GM23338 (cell line): ENCODE measurements around the gene GCAT. TPM values are rescaled to one million over a fixed set of nuclear protein-coding genes. Genes with fewer than 3 reads are reported as not detected.

Source experiments
- ATAC-seq: fragments of 200-7000 bp; cut with Tn5 transposase; 3 replicates; pipeline ENCODE4 v1.9.1; 2020
- DNase-seq: peaks from one replicate; pipeline ENCODE4 v3.0.0-alpha.2; 2015; ENCODE audit warnings: low spot score
- H2AFZ ChIP-seq: fragments of 200-600 bp; sonication (generic); 2 replicates; pipeline ENCODE4 v1.8.0; 2016; ENCODE audit warnings: antibody characterized with exemption, mild to moderate bottlenecking, moderate library complexity
- H3F3A ChIP-seq: fragments of 200-600 bp; sonication (generic); replicated peaks from 2 replicates; pipeline ENCODE4 v1.8.0; 2017; ENCODE audit warnings: antibody characterized with exemption, mixed run types, low read depth
- H3K27ac ChIP-seq: fragments of 200-600 bp; sonication (generic); 2 replicates; pipeline ENCODE4 v1.6.1; 2016; ENCODE audit warnings: low read depth
- H3K27me3 ChIP-seq: fragments of 200-600 bp; sonication (generic); 2 replicates; pipeline ENCODE4 v1.8.0; 2016; ENCODE audit warnings: mild to moderate bottlenecking, mixed run types, moderate library complexity; ENCODE audit not compliant: insufficient read depth
- H3K36me3 ChIP-seq: fragments of 200-600 bp; sonication (generic); 2 replicates; pipeline ENCODE4 v1.8.0; 2016; ENCODE audit warnings: mild to moderate bottlenecking; ENCODE audit not compliant: insufficient read depth
- H3K4me1 ChIP-seq: fragments of 200-600 bp; sonication (generic); 2 replicates; pipeline ENCODE4 v1.8.0; 2016; ENCODE audit warnings: mild to moderate bottlenecking, moderate library complexity; ENCODE audit not compliant: insufficient read depth
- H3K4me2 ChIP-seq: fragments of 200-600 bp; sonication (generic); 2 replicates; pipeline ENCODE4 v1.7.1; 2017; ENCODE audit warnings: mixed run types
- H3K4me3 ChIP-seq: fragments of 200-600 bp; sonication (generic); 2 replicates; pipeline ENCODE4 v1.6.1; 2016; ENCODE audit warnings: mixed run types
- H3K79me2 ChIP-seq: fragments of 200-600 bp; sonication (generic); replicated peaks from 2 replicates; pipeline ENCODE4 v1.8.0; 2017; ENCODE audit warnings: mild to moderate bottlenecking; ENCODE audit not compliant: insufficient read depth
- H3K9me2 ChIP-seq: fragments of 200-600 bp; sonication (generic); 2 replicates; pipeline ENCODE4 v1.8.0; 2017; ENCODE audit not compliant: insufficient read depth
- H4K20me1 ChIP-seq: fragments of 200-600 bp; sonication (generic); replicated peaks from 2 replicates; pipeline ENCODE4 v1.8.0; 2017; ENCODE audit warnings: mild to moderate bottlenecking; ENCODE audit not compliant: insufficient read depth
- H3K27ac Mint-ChIP-seq: 2 replicates; pipeline ENCODE4 v1.8.0; 2020; ENCODE audit warnings: inconsistent platforms, mild to moderate bottlenecking, moderate library complexity, mixed read lengths
- H3K27me3 Mint-ChIP-seq: 3 replicates; pipeline ENCODE4 v1.8.0; 2022; ENCODE audit warnings: low read depth, mild to moderate bottlenecking, moderate library complexity, mixed read lengths, inconsistent platforms; ENCODE audit not compliant: insufficient read depth, poor library complexity
- H3K36me3 Mint-ChIP-seq: 3 replicates; pipeline ENCODE4 v1.8.0; 2021; ENCODE audit warnings: low read depth, mild to moderate bottlenecking, inconsistent platforms, moderate library complexity, mixed read lengths
- H3K4me1 Mint-ChIP-seq: 3 replicates; pipeline ENCODE4 v1.8.0; 2020; ENCODE audit warnings: mild to moderate bottlenecking, inconsistent platforms, mixed read lengths
- H3K4me3 Mint-ChIP-seq: 3 replicates; pipeline ENCODE4 v1.8.0; 2021; ENCODE audit warnings: moderate library complexity, mild to moderate bottlenecking, inconsistent platforms, mixed read lengths
- H3K9me3 Mint-ChIP-seq: 3 replicates; pipeline ENCODE4 v1.8.0; 2020; ENCODE audit warnings: moderate library complexity, mild to moderate bottlenecking, inconsistent platforms, mixed read lengths
- CREB1 ChIP-seq: fragments of 250-450 bp; sonication (Bioruptor Pico); IDR thresholded peaks from 2 replicates; pipeline ENCODE4 v1.5.0; 2020; ENCODE audit warnings: low read depth, mild to moderate bottlenecking, moderate library complexity
- EZH2 ChIP-seq: fragments of 200-600 bp; sonication (generic); IDR thresholded peaks from one replicate; pipeline ENCODE4 v1.8.0; 2017; ENCODE audit warnings: antibody characterized with exemption, mild to moderate bottlenecking, low read depth; ENCODE audit not compliant: unreplicated experiment
- EZH2phosphoT487 ChIP-seq: fragments of 200-600 bp; sonication (generic); IDR thresholded peaks from one replicate; pipeline ENCODE4 v1.8.1; 2018; ENCODE audit warnings: antibody characterized with exemption; ENCODE audit not compliant: unreplicated experiment
- JUNB ChIP-seq: IDR thresholded peaks from one replicate; pipeline ENCODE4 v1.6.1; 2016; ENCODE audit warnings: antibody characterized with exemption; ENCODE audit not compliant: unreplicated experiment
- NANOG ChIP-seq: IDR thresholded peaks from 2 replicates; pipeline ENCODE4 v1.6.1; 2016; ENCODE audit warnings: antibody characterized with exemption, borderline replicate concordance
- POLR2AphosphoS5 ChIP-seq: IDR thresholded peaks from 2 replicates; pipeline ENCODE4 v1.6.1; 2016; ENCODE audit warnings: antibody characterized with exemption, low read depth
- STAT1 ChIP-seq: IDR thresholded peaks from one replicate; pipeline ENCODE4 v1.6.1; 2016; ENCODE audit warnings: antibody characterized with exemption; ENCODE audit not compliant: unreplicated experiment
- ZNF331 ChIP-seq: fragments of 250-450 bp; sonication (Bioruptor Pico); IDR thresholded peaks from 2 replicates; pipeline ENCODE4 v1.5.0; 2020; ENCODE audit warnings: low read depth, mild to moderate bottlenecking, moderate library complexity
- polyA plus RNA-seq: library from polyadenylated mRNA; unstranded; fragments of >200 nt; fragmentation: Nextera tagmentation; extraction: Ambion mirVana; gene quantifications from 2 replicates; pipeline ENCODE4 v1.2.1, GENCODE V29; 2016
- total RNA-seq: library from RNA; depleted of rRNA; stranded (reverse); fragments of >200 nt; shearing (Covaris generic); gene quantifications from 2 replicates; pipeline ENCODE4 v1.2.3, GENCODE V29; 2014
- TF ChIP-seq, protein P1 (sequence below): fragments of 250-450 bp; sonication (Bioruptor Pico); IDR thresholded peaks from 2 replicates; pipeline ENCODE4 v1.5.0; 2020; ENCODE audit warnings: mild to moderate bottlenecking, moderate library complexity
- TF ChIP-seq, protein P2 (sequence below), 2 experiments: fragments of 200-600 bp in 1 of 2; sonication (generic) in 1 of 2; conservative IDR thresholded peaks; 2 replicates each; pipeline versions ENCODE4 v1.5.1 to v1.6.1; 2016 to 2017; ENCODE audit warnings: antibody characterized with exemption in 2 of 2, low read depth in 2 of 2, mild to moderate bottlenecking in 2 of 2, moderate library complexity in 1 of 2
- TF ChIP-seq, protein P3 (sequence below): IDR thresholded peaks from one replicate; pipeline ENCODE4 v1.6.1; 2018; ENCODE audit warnings: antibody characterized with exemption; ENCODE audit not compliant: unreplicated experiment

Gene GCAT
- total and polyA plus RNA-seq, 2 experiments from 2014 or later: 36.8 to 61.3 TPM

DNA sequence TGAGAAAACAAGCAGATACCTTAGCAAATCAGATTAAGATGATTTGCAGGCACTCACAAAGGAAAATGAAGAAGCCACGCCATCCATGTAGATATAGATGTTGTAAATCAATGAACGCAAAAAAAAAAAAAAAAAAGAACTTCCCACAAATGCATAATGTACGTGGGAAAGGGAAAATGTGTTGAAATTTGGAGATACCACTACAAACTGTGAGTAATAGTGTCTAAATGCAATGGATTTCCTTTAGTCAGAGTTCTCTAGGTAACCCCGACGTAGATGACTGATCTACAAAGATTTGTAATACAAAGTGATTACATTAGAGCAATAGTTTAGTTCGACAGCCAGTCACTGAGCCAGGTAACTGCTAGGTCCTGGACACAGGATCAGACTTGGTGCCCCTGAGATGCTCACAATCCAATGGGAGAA is 37.2 kb downstream of the GCAT start:
- no peak overlapping the region for H3K27ac ChIP-seq
- H3K27me3 ChIP-seq: no peaks in the 10 kb centered on the region
- Mint-ChIP-seq H3K4me3 (peak overlapping the region; percentile 90), H3K4me1 (peaks cover 12% of the 10 kb centered on the region), H3K27ac (no peak overlapping the region), H3K36me3 (peaks cover 17% of the 10 kb centered on the region), H3K27me3 (peaks cover 11% of the 10 kb centered on the region), H3K9me3 (peaks cover 15% of the 10 kb centered on the region)
- H3K79me2 ChIP-seq: peaks cover 37% of the 10 kb centered on the region
- peaks cover 1% of the 10 kb centered on the region; the same call in 1 of the 2 replicates for H3K4me1 ChIP-seq
- ATAC-seq: no peak
- DNase-seq: no peak
- H3F3A ChIP-seq: peaks cover 24% of the 10 kb centered on the region
- H3K9me2 ChIP-seq: no peaks in the 10 kb centered on the region
- H3K4me2 ChIP-seq: no peak overlapping the region
- peak overlapping the region; percentile 43 for H3K4me3 ChIP-seq
- H3K36me3 ChIP-seq: no peaks in the 10 kb centered on the region
- no peak overlapping the region for H2AFZ ChIP-seq
- peaks cover 3% of the 10 kb centered on the region; the same call in 1 of the 2 replicates for H4K20me1 ChIP-seq
- TF ChIP-seq CREB1 (CRISPR knock-in tag): no peak
- no peak for TF ChIP-seq STAT1
- no peak for TF ChIP-seq NANOG
- no peak for TF ChIP-seq POLR2AphosphoS5
- TF ChIP-seq JUNB: no peak
- TF ChIP-seq, protein P1, sequence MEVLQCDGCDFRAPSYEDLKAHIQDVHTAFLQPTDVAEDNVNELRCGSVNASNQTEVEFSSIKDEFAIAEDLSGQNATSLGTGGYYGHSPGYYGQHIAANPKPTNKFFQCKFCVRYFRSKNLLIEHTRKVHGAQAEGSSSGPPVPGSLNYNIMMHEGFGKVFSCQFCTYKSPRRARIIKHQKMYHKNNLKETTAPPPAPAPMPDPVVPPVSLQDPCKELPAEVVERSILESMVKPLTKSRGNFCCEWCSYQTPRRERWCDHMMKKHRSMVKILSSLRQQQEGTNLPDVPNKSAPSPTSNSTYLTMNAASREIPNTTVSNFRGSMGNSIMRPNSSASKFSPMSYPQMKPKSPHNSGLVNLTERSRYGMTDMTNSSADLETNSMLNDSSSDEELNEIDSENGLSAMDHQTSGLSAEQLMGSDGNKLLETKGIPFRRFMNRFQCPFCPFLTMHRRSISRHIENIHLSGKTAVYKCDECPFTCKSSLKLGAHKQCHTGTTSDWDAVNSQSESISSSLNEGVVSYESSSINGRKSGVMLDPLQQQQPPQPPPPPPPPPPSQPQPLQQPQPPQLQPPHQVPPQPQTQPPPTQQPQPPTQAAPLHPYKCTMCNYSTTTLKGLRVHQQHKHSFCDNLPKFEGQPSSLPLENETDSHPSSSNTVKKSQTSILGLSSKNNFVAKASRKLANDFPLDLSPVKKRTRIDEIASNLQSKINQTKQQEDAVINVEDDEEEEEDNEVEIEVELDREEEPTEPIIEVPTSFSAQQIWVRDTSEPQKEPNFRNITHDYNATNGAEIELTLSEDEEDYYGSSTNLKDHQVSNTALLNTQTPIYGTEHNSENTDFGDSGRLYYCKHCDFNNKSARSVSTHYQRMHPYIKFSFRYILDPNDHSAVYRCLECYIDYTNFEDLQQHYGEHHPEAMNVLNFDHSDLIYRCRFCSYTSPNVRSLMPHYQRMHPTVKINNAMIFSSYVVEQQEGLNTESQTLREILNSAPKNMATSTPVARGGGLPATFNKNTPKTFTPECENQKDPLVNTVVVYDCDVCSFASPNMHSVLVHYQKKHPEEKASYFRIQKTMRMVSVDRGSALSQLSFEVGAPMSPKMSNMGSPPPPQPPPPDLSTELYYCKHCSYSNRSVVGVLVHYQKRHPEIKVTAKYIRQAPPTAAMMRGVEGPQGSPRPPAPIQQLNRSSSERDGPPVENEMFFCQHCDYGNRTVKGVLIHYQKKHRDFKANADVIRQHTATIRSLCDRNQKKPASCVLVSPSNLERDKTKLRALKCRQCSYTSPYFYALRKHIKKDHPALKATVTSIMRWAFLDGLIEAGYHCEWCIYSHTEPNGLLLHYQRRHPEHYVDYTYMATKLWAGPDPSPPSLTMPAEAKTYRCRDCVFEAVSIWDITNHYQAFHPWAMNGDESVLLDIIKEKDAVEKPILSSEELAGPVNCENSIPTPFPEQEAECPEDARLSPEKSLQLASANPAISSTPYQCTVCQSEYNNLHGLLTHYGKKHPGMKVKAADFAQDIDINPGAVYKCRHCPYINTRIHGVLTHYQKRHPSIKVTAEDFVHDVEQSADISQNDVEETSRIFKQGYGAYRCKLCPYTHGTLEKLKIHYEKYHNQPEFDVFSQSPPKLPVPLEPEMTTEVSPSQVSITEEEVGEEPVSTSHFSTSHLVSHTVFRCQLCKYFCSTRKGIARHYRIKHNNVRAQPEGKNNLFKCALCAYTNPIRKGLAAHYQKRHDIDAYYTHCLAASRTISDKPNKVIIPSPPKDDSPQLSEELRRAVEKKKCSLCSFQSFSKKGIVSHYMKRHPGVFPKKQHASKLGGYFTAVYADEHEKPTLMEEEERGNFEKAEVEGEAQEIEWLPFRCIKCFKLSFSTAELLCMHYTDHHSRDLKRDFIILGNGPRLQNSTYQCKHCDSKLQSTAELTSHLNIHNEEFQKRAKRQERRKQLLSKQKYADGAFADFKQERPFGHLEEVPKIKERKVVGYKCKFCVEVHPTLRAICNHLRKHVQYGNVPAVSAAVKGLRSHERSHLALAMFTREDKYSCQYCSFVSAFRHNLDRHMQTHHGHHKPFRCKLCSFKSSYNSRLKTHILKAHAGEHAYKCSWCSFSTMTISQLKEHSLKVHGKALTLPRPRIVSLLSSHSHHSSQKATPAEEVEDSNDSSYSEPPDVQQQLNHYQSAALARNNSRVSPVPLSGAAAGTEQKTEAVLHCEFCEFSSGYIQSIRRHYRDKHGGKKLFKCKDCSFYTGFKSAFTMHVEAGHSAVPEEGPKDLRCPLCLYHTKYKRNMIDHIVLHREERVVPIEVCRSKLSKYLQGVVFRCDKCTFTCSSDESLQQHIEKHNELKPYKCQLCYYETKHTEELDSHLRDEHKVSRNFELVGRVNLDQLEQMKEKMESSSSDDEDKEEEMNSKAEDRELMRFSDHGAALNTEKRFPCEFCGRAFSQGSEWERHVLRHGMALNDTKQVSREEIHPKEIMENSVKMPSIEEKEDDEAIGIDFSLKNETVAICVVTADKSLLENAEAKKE: no peak
- TF ChIP-seq ZNF331 (CRISPR knock-in tag): no peak
- TF ChIP-seq, protein P2, sequence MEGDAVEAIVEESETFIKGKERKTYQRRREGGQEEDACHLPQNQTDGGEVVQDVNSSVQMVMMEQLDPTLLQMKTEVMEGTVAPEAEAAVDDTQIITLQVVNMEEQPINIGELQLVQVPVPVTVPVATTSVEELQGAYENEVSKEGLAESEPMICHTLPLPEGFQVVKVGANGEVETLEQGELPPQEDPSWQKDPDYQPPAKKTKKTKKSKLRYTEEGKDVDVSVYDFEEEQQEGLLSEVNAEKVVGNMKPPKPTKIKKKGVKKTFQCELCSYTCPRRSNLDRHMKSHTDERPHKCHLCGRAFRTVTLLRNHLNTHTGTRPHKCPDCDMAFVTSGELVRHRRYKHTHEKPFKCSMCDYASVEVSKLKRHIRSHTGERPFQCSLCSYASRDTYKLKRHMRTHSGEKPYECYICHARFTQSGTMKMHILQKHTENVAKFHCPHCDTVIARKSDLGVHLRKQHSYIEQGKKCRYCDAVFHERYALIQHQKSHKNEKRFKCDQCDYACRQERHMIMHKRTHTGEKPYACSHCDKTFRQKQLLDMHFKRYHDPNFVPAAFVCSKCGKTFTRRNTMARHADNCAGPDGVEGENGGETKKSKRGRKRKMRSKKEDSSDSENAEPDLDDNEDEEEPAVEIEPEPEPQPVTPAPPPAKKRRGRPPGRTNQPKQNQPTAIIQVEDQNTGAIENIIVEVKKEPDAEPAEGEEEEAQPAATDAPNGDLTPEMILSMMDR (conservative IDR thresholded peaks at IDR 0.05; ENCODE audit: low read depth in 2 of 2): no peak
- TF ChIP-seq EZH2phosphoT487: no peak
- TF ChIP-seq, protein P3, sequence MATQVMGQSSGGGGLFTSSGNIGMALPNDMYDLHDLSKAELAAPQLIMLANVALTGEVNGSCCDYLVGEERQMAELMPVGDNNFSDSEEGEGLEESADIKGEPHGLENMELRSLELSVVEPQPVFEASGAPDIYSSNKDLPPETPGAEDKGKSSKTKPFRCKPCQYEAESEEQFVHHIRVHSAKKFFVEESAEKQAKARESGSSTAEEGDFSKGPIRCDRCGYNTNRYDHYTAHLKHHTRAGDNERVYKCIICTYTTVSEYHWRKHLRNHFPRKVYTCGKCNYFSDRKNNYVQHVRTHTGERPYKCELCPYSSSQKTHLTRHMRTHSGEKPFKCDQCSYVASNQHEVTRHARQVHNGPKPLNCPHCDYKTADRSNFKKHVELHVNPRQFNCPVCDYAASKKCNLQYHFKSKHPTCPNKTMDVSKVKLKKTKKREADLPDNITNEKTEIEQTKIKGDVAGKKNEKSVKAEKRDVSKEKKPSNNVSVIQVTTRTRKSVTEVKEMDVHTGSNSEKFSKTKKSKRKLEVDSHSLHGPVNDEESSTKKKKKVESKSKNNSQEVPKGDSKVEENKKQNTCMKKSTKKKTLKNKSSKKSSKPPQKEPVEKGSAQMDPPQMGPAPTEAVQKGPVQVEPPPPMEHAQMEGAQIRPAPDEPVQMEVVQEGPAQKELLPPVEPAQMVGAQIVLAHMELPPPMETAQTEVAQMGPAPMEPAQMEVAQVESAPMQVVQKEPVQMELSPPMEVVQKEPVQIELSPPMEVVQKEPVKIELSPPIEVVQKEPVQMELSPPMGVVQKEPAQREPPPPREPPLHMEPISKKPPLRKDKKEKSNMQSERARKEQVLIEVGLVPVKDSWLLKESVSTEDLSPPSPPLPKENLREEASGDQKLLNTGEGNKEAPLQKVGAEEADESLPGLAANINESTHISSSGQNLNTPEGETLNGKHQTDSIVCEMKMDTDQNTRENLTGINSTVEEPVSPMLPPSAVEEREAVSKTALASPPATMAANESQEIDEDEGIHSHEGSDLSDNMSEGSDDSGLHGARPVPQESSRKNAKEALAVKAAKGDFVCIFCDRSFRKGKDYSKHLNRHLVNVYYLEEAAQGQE: no peak
- TF ChIP-seq EZH2: no peak
